ENCODE results near the gene ATG7.

ATG7 gene

GRCh38 chr3:11495948-11496557 is 223.9 kb downstream of the ATG7 start (continued):
- TF ChIP-seq KLF9 (tag by site-specific recombination; IDR thresholded peaks at IDR 0.05; ENCODE audit: low read depth) (no peak), ZBTB1 (tag by site-specific recombination; IDR thresholded peaks at IDR 0.05) (no peak), ZNF391 (tag by site-specific recombination; IDR thresholded peaks at IDR 0.05; ENCODE audit: borderline replicate concordance, low read depth) (no peak), ZNF701 (tag by site-specific recombination; IDR thresholded peaks at IDR 0.05) (no peak), ZNF610 (tag by site-specific recombination; IDR thresholded peaks at IDR 0.05; ENCODE audit: borderline replicate concordance) (peak; percentile 84; the same call in 1 of the 2 replicates), YY1 (tag by site-specific recombination; IDR thresholded peaks at IDR 0.05) (no peak), ZNF311 (tag by site-specific recombination; IDR thresholded peaks at IDR 0.05; ENCODE audit: borderline replicate concordance) (no peak), ZNF549 (tag by site-specific recombination; IDR thresholded peaks at IDR 0.05) (no peak), TSHZ1 (tag by site-specific recombination; IDR thresholded peaks at IDR 0.05; ENCODE audit: borderline replicate concordance) (no peak), ZNF677 (tag by site-specific recombination; IDR thresholded peaks at IDR 0.05) (no peak), ZSCAN4 (tag by site-specific recombination; IDR thresholded peaks at IDR 0.05) (no peak), ZNF211 (tag by site-specific recombination; IDR thresholded peaks at IDR 0.05; ENCODE audit: low read depth) (no peak), BCL11A (tag by site-specific recombination; IDR thresholded peaks at IDR 0.05; ENCODE audit: low read depth) (no peak), TCF7L2 (IDR thresholded peaks at IDR 0.05; ENCODE audit: borderline replicate concordance, low read depth, low read length) (no peak), ZNF704 (tag by site-specific recombination; IDR thresholded peaks at IDR 0.05) (no peak), ZNF830 (tag by site-specific recombination; IDR thresholded peaks at IDR 0.05; ENCODE audit: low read depth) (no peak), ZNF626 (tag by site-specific recombination; IDR thresholded peaks at IDR 0.05) (no peak), ZNF280D (tag by site-specific recombination; IDR thresholded peaks at IDR 0.05) (no peak), ZSCAN23 (tag by site-specific recombination; IDR thresholded peaks at IDR 0.05) (no peak), ZNF292 (tag by site-specific recombination; IDR thresholded peaks at IDR 0.05; ENCODE audit: borderline replicate concordance, low read depth) (no peak), ZBTB48 (tag by site-specific recombination; IDR thresholded peaks at IDR 0.05) (peak; percentile 80), ZNF354C (tag by site-specific recombination; IDR thresholded peaks at IDR 0.05; ENCODE audit: borderline replicate concordance, low read depth) (no peak), TRIM28 (IDR thresholded peaks at IDR 0.05; ENCODE audit: borderline replicate concordance, low read length) (peak; percentile 79), ZNF777 (tag by site-specific recombination; IDR thresholded peaks at IDR 0.05; ENCODE audit: borderline replicate concordance) (no peak), ZNF140 (tag by site-specific recombination; IDR thresholded peaks at IDR 0.05) (no peak), ZFHX2 (tag by site-specific recombination; conservative IDR thresholded peaks at IDR 0.05) (0 out of 2 replicates have a peak, but pooled peaks have one; percentile 14), ZNF2 (tag by site-specific recombination; IDR thresholded peaks at IDR 0.05) (peak; percentile 51; the same call in 1 of the 2 replicates), REST (tag by site-specific recombination; IDR thresholded peaks at IDR 0.05) (no peak)
